H9 (cell line): ENCODE results near the gene AKNA. TPM values are rescaled to one million over a fixed set of nuclear protein-coding genes. Genes with fewer than 3 reads are reported as not detected.

Source experiments
- DNase-seq: peaks from one replicate; pipeline ENCODE4 v3.0.0-alpha.2; 2017
- H2AFZ ChIP-seq: one replicate; pipeline ENCODE4 v1.6.1; 2013; ENCODE audit warnings: mild to moderate bottlenecking, low read length, control low read depth, moderate library complexity
- H2AK5ac ChIP-seq: 2 replicates; pipeline ENCODE4 v1.6.1; 2013; ENCODE audit warnings: low read length, control low read depth, mixed read lengths; ENCODE audit not compliant: insufficient read length
- H2BK120ac ChIP-seq: one replicate; pipeline ENCODE4 v1.6.1; 2013; ENCODE audit warnings: low read depth, mild to moderate bottlenecking, low read length, control low read depth, inconsistent platforms; ENCODE audit not compliant: poor library complexity, severe bottlenecking
- H2BK12ac ChIP-seq: 2 replicates; pipeline ENCODE4 v1.6.1; 2013; ENCODE audit warnings: low read length, control low read depth, mixed read lengths, low read depth; ENCODE audit not compliant: insufficient read length
- H2BK15ac ChIP-seq: 2 replicates; pipeline ENCODE4 v1.6.1; 2013; ENCODE audit warnings: low read depth, low read length, control low read depth
- H2BK20ac ChIP-seq: one replicate; pipeline ENCODE4 v1.6.1; 2013; ENCODE audit warnings: low read depth, mild to moderate bottlenecking, low read length, control low read depth, inconsistent platforms; ENCODE audit not compliant: poor library complexity, severe bottlenecking
- H2BK5ac ChIP-seq: 2 replicates; pipeline ENCODE4 v1.6.1; 2013; ENCODE audit warnings: low read length, control low read depth, mixed read lengths; ENCODE audit not compliant: insufficient read length
- H3K14ac ChIP-seq: 2 replicates; pipeline ENCODE4 v1.6.1; 2013; ENCODE audit warnings: low read length, control low read depth; ENCODE audit not compliant: insufficient read depth
- H3K18ac ChIP-seq: 2 replicates; pipeline ENCODE4 v1.6.1; 2013; ENCODE audit warnings: low read depth, mild to moderate bottlenecking, mixed read lengths, low read length, control low read depth; ENCODE audit not compliant: insufficient read length
- H3K23ac ChIP-seq: 2 replicates; pipeline ENCODE4 v1.6.1; 2013; ENCODE audit warnings: low read length, control low read depth, mixed read lengths, low read depth; ENCODE audit not compliant: insufficient read length
- H3K23me2 ChIP-seq: 2 replicates; pipeline ENCODE4 v1.6.1; 2013; ENCODE audit warnings: low read depth, mild to moderate bottlenecking, mixed read lengths, low read length, control low read depth; ENCODE audit not compliant: insufficient read length, poor library complexity, severe bottlenecking
- H3K27ac ChIP-seq: 2 replicates; pipeline ENCODE4 v1.5.1; 2013; ENCODE audit warnings: low read length, control low read depth, mixed read lengths, low read depth; ENCODE audit not compliant: insufficient read length
- H3K27me3 ChIP-seq: 2 replicates; pipeline ENCODE4 v1.6.1; 2013; ENCODE audit warnings: low read length, control low read depth, inconsistent platforms; ENCODE audit not compliant: insufficient read depth
- H3K4ac ChIP-seq: 2 replicates; pipeline ENCODE4 v1.6.1; 2013; ENCODE audit warnings: low read depth, mild to moderate bottlenecking, control low read depth, inconsistent platforms, low read length, moderate library complexity
- H3K4me1 ChIP-seq: 2 replicates; pipeline ENCODE4 v1.6.1; 2013; ENCODE audit warnings: low read length, control low read depth, inconsistent platforms; ENCODE audit not compliant: insufficient read depth
- H3K4me2 ChIP-seq: 2 replicates; pipeline ENCODE4 v1.6.1; 2013; ENCODE audit warnings: low read length, control low read depth, mixed read lengths; ENCODE audit not compliant: insufficient read length, insufficient read depth
- H3K56ac ChIP-seq: 2 replicates; pipeline ENCODE4 v1.6.1; 2013; ENCODE audit warnings: low read depth, mild to moderate bottlenecking, mixed read lengths, low read length, control low read depth; ENCODE audit not compliant: insufficient read length
- H3K79me1 ChIP-seq: 2 replicates; pipeline ENCODE4 v1.6.1; 2013; ENCODE audit warnings: low read depth, mild to moderate bottlenecking, moderate library complexity, low read length, control low read depth, inconsistent platforms; ENCODE audit not compliant: insufficient read depth, poor library complexity, severe bottlenecking
- H3K79me2 ChIP-seq: 2 replicates; pipeline ENCODE4 v1.6.1; 2013; ENCODE audit warnings: low read length, control low read depth, inconsistent platforms; ENCODE audit not compliant: insufficient read depth
- H3K9ac ChIP-seq: 2 replicates; pipeline ENCODE4 v1.6.1; 2013; ENCODE audit warnings: low read length, control low read depth, mixed read lengths; ENCODE audit not compliant: insufficient read length; ENCODE audit errors: extremely low read depth
- H3K9me3 ChIP-seq: one replicate; pipeline ENCODE4 v1.6.1; 2013; ENCODE audit warnings: low read depth, low read length, inconsistent platforms; ENCODE audit not compliant: control insufficient read depth
- H3T11ph ChIP-seq: one replicate; pipeline ENCODE4 v1.6.1; 2013; ENCODE audit warnings: mild to moderate bottlenecking, low read length, control low read depth, inconsistent platforms
- H4K20me1 ChIP-seq: one replicate; pipeline ENCODE4 v1.6.1; 2013; ENCODE audit not compliant: control insufficient read depth, insufficient read length, insufficient read depth
- H4K5ac ChIP-seq: 2 replicates; pipeline ENCODE4 v1.6.1; 2013; ENCODE audit warnings: low read depth, mild to moderate bottlenecking, mixed read lengths, low read length, control low read depth; ENCODE audit not compliant: insufficient read length
- H4K8ac ChIP-seq: replicated peaks from 2 replicates; pipeline ENCODE4 v1.6.1; 2013; ENCODE audit warnings: low read length, control low read depth, mixed read lengths, low read depth; ENCODE audit not compliant: insufficient read length
- H4K91ac ChIP-seq: 2 replicates; pipeline ENCODE4 v1.6.1; 2013; ENCODE audit warnings: low read depth, mild to moderate bottlenecking, moderate library complexity, mixed read lengths, low read length, control low read depth; ENCODE audit not compliant: insufficient read length
- H3K27ac Mint-ChIP-seq, 3 experiments: 2 replicates in 2 of 3; 3 replicates in 1 of 3; pipeline ENCODE4 v1.8.0; 2020 to 2021; ENCODE audit warnings: mixed read lengths in 3 of 3, mild to moderate bottlenecking in 1 of 3, moderate library complexity in 1 of 3
- H3K27me3 Mint-ChIP-seq: 2 replicates; pipeline ENCODE4 v1.8.0; 2021; ENCODE audit warnings: low read depth, mild to moderate bottlenecking, moderate library complexity, mixed read lengths
- H3K36me3 Mint-ChIP-seq, 3 experiments: 2 replicates in 2 of 3; 3 replicates in 1 of 3; pipeline ENCODE4 v1.8.0; 2020 to 2021; ENCODE audit warnings: low read depth in 3 of 3, mixed read lengths in 3 of 3; ENCODE audit not compliant: insufficient read depth in 1 of 3
- H3K4me1 Mint-ChIP-seq, 2 experiments: 2 replicates each; pipeline ENCODE4 v1.8.0; 2020; ENCODE audit warnings: mixed read lengths in 2 of 2
- H3K4me3 Mint-ChIP-seq, 2 experiments: 2 replicates in 1 of 2; 3 replicates in 1 of 2; pipeline ENCODE4 v1.8.0; 2020 to 2021; ENCODE audit warnings: mild to moderate bottlenecking in 2 of 2, mixed read lengths in 2 of 2, moderate library complexity in 1 of 2
- H3K9me3 Mint-ChIP-seq, 2 experiments: 2 replicates in 1 of 2; 3 replicates in 1 of 2; pipeline ENCODE4 v1.8.0; 2020; ENCODE audit warnings: mild to moderate bottlenecking in 2 of 2, mixed read lengths in 2 of 2, moderate library complexity in 1 of 2
- CTCF ChIP-seq: fragments of 200-600 bp; sonication (generic); conservative IDR thresholded peaks from 3 replicates; pipeline ENCODE4 v1.8.0; 2021; ENCODE audit warnings: antibody characterized with exemption, mild to moderate bottlenecking
- WGBS: extraction: QIAGEN DNeasy Blood & Tissue Kit; methylation state at CpG from one replicate; pipeline ENCODE4 v1.1.7; 2013; ENCODE audit warnings: missing lambda C conversion rate, low lambda C conversion rate, mixed read lengths; ENCODE audit not compliant: insufficient read length; ENCODE audit errors: extremely low coverage; 5-methylcytosine and 5-hydroxymethylcytosine counted together
- total RNA-seq: library from RNA; stranded (reverse); gene quantifications from 2 replicates; pipeline ENCODE4 v1.2.1, GENCODE V29; 2021

Gene AKNA
- total RNA-seq, 1 experiment from 2014 or later, result 19.7 TPM

DNA sequence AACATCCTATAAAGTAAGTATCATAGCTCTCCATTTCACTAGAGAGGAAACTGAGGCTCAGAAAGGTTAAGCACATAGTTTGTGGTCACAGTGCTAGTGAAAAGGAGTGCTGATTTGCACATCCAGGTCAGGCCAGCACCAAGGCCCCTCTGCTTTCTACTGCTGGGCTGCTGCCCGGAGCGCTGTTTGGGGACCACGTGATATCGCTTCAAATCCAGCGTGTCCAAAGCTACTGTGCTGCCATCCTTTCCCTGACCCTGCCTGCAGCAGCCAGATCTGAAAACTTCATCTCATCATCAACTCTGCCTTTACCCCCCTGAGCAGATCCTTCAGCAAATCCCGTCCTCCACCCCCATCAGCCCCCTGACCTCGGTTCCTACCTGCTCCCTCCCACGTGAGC, 40.7 kb upstream of the AKNA start:
- no peaks in the 10 kb centered on the region; the same call in 1 of the 2 replicates for H3K27me3 Mint-ChIP-seq
- no peak overlapping the region for H2BK20ac ChIP-seq
- peaks cover 6 to 19% of the 10 kb centered on the region in 2 experiments for H3K4me1 Mint-ChIP-seq
- H3K79me2 ChIP-seq, result no peaks in the 10 kb centered on the region
- no peaks in the 10 kb centered on the region for H3K23me2 ChIP-seq
- no peak overlapping the region for H3K4me2 ChIP-seq
- no peak overlapping the region for H3K9ac ChIP-seq
- H3K27ac Mint-ChIP-seq, result no peak overlapping the region
- H2AK5ac ChIP-seq, result no peak overlapping the region
- H2AFZ ChIP-seq, result no peak overlapping the region
- no CpG with 5 or more reads among the region's 8 CpGs for WGBS
- H2BK5ac ChIP-seq, result no peak overlapping the region
- no peaks in the 10 kb centered on the region for H3K9me3 Mint-ChIP-seq
- H3K23ac ChIP-seq, result no peak overlapping the region
- H4K91ac ChIP-seq, result no peak overlapping the region
- no peak overlapping the region for H3K4me3 Mint-ChIP-seq
- no peak overlapping the region for H2BK12ac ChIP-seq
- H3K9me3 ChIP-seq, result no peaks in the 10 kb centered on the region
- no peak overlapping the region for H3K18ac ChIP-seq
- no peaks in the 10 kb centered on the region; a peak in 1 of 7 replicates for H3K36me3 Mint-ChIP-seq
- no peak overlapping the region for H3K56ac ChIP-seq
- no peak for DNase-seq
- TF ChIP-seq CTCF, result no peak
- no peak overlapping the region for H3K27ac ChIP-seq
- no peak overlapping the region for H3K4ac ChIP-seq
- H4K5ac ChIP-seq, result no peak overlapping the region
- H4K8ac ChIP-seq, result no peak overlapping the region
- no peaks in the 10 kb centered on the region; the same call in 1 of the 2 replicates for H3K27me3 ChIP-seq
- no peak overlapping the region for H3T11ph ChIP-seq
- H3K14ac ChIP-seq, result no peak overlapping the region
- H2BK15ac ChIP-seq, result no peak overlapping the region
- H3K79me1 ChIP-seq, result no peaks in the 10 kb centered on the region
- no peaks in the 10 kb centered on the region for H4K20me1 ChIP-seq
- H3K4me1 ChIP-seq, result 0 out of 2 replicates have a peak, but pooled peaks cover 2% of the 10 kb centered on the region
- H2BK120ac ChIP-seq, result no peak overlapping the region
